HEK293 (cell line): ENCODE results near the gene MUSK.

Experiments used
- CTCF ChIA-PET: fragments of 350-600 bp; formaldehyde crosslinking; extraction: SDS; loops from one replicate; lab custom pipeline; 2021; ENCODE audit warnings: antibody characterized with exemption; lab: Yijun Ruan, JAX
- POLR2A ChIA-PET: fragments of 300-600 bp; formaldehyde crosslinking; extraction: SDS; loops from one replicate; lab custom pipeline; 2020; ENCODE audit warnings: antibody characterized with exemption, inconsistent platforms; lab: Yijun Ruan, JAX
- H3K27ac ChIP-seq: fragments of 200-500 bp; sonication (Bioruptor generic); 2 replicates; pipeline ENCODE4 v1.5.1; 2014; ENCODE audit warnings: low read depth, low read length, control low read depth, inconsistent platforms; ENCODE audit errors: extremely low read depth
- H3K36me3 ChIP-seq, 2 experiments: fragments of 200-500 bp in 1 of 2; sonication (Bioruptor generic) in 1 of 2; 1 replicate in 1 of 2; 2 replicates in 1 of 2; pipeline ENCODE4 v1.5.1; 2014 to 2017; ENCODE audit warnings: inconsistent platforms in 2 of 2, low read length in 2 of 2; ENCODE audit not compliant: control insufficient read depth in 2 of 2, insufficient read depth in 1 of 2
- H3K4me1 ChIP-seq: fragments of 200-500 bp; sonication (Bioruptor generic); 2 replicates; pipeline ENCODE4 v1.5.1; 2014; ENCODE audit warnings: mild to moderate bottlenecking, low read length, inconsistent platforms; ENCODE audit not compliant: control insufficient read depth, insufficient read depth
- H3K4me3 ChIP-seq: 2 replicates; pipeline ENCODE4 v1.5.1; 2011; ENCODE audit warnings: low read depth, mild to moderate bottlenecking, control low read depth, low read length, moderate library complexity
- H3K9me3 ChIP-seq: fragments of 200-500 bp; sonication (Bioruptor generic); 2 replicates; pipeline ENCODE4 v1.5.1; 2014; ENCODE audit warnings: low read depth, low read length, inconsistent platforms; ENCODE audit not compliant: control insufficient read depth, insufficient read depth
- GFI1B ChIP-seq: fragments of 450-650 bp; formaldehyde crosslinking; IDR thresholded peaks from 2 replicates; pipeline ENCODE4 v1.5.1; 2016; ENCODE audit warnings: missing biosample characterization, missing genetic modification characterization
- GLIS2 ChIP-seq: fragments of 450-650 bp; formaldehyde crosslinking; IDR thresholded peaks from 2 replicates; pipeline ENCODE4 v1.5.1; 2016; ENCODE audit warnings: missing biosample characterization, missing genetic modification characterization
- REPIN1 ChIP-seq: fragments of 450-650 bp; formaldehyde crosslinking; IDR thresholded peaks from 2 replicates; pipeline ENCODE4 v1.5.1; 2017; ENCODE audit warnings: missing biosample characterization, missing genetic modification characterization, low read depth
- SCRT2 ChIP-seq: fragments of 450-650 bp; formaldehyde crosslinking; IDR thresholded peaks from 2 replicates; pipeline ENCODE4 v1.5.1; 2016; ENCODE audit warnings: missing biosample characterization, missing genetic modification characterization
- WT1 ChIP-seq: fragments of 450-650 bp; formaldehyde crosslinking; IDR thresholded peaks from 2 replicates; pipeline ENCODE4 v1.5.1; 2016; ENCODE audit warnings: missing biosample characterization, missing genetic modification characterization
- ZBTB21 ChIP-seq: fragments of 450-650 bp; formaldehyde crosslinking; IDR thresholded peaks from 2 replicates; pipeline ENCODE4 v1.5.1; 2017; ENCODE audit warnings: missing biosample characterization, missing genetic modification characterization
- ZBTB48 ChIP-seq: fragments of 450-650 bp; formaldehyde crosslinking; IDR thresholded peaks from 2 replicates; pipeline ENCODE4 v1.5.1; 2016; ENCODE audit warnings: missing biosample characterization, missing genetic modification characterization
- ZNF148 ChIP-seq: fragments of 450-650 bp; formaldehyde crosslinking; IDR thresholded peaks from 2 replicates; pipeline ENCODE4 v1.5.0; 2017; ENCODE audit warnings: missing biosample characterization, missing genetic modification characterization, borderline replicate concordance
- ZNF175 ChIP-seq: fragments of 450-650 bp; formaldehyde crosslinking; IDR thresholded peaks from 2 replicates; pipeline ENCODE4 v1.5.1; 2016; ENCODE audit warnings: missing biosample characterization, missing genetic modification characterization
- ZNF184 ChIP-seq: fragments of 450-650 bp; IDR thresholded peaks from 2 replicates; pipeline ENCODE4 v1.5.1; 2018; ENCODE audit warnings: missing biosample characterization, mild to moderate bottlenecking, missing genetic modification characterization
- ZNF19 ChIP-seq: fragments of 450-650 bp; formaldehyde crosslinking; IDR thresholded peaks from 2 replicates; pipeline ENCODE4; 2016; ENCODE audit warnings: missing biosample characterization, missing genetic modification characterization, low read depth
- ZNF221 ChIP-seq: fragments of 450-650 bp; formaldehyde crosslinking; IDR thresholded peaks from 2 replicates; pipeline ENCODE4 v1.5.1; 2017; ENCODE audit warnings: missing biosample characterization, missing genetic modification characterization, borderline replicate concordance
- ZNF24 ChIP-seq: fragments of 450-650 bp; formaldehyde crosslinking; IDR thresholded peaks from 2 replicates; pipeline ENCODE4 v1.5.1; 2016; ENCODE audit warnings: missing biosample characterization, missing genetic modification characterization
- ZNF266 ChIP-seq: fragments of 450-650 bp; formaldehyde crosslinking; IDR thresholded peaks from 2 replicates; pipeline ENCODE4 v1.5.1; 2016; ENCODE audit warnings: missing biosample characterization, missing genetic modification characterization, low read depth
- ZNF513 ChIP-seq: fragments of 450-650 bp; IDR thresholded peaks from 2 replicates; pipeline ENCODE4 v1.5.1; 2018; ENCODE audit warnings: missing biosample characterization, missing genetic modification characterization
- ZNF580 ChIP-seq: fragments of 450-650 bp; formaldehyde crosslinking; IDR thresholded peaks from 2 replicates; pipeline ENCODE4 v1.5.1; 2016; ENCODE audit warnings: missing biosample characterization, missing genetic modification characterization
- ZNF747 ChIP-seq: fragments of 450-650 bp; formaldehyde crosslinking; IDR thresholded peaks from 2 replicates; pipeline ENCODE4 v1.5.1; 2016; ENCODE audit warnings: missing biosample characterization, missing genetic modification characterization
- ZNF76 ChIP-seq: fragments of 450-650 bp; formaldehyde crosslinking; IDR thresholded peaks from 2 replicates; pipeline ENCODE4; 2016; ENCODE audit warnings: low read depth, missing biosample characterization, missing genetic modification characterization, borderline replicate concordance
- ZNF768 ChIP-seq: fragments of 450-650 bp; formaldehyde crosslinking; IDR thresholded peaks from 2 replicates; pipeline ENCODE4 v1.5.1; 2018; ENCODE audit warnings: missing biosample characterization, mild to moderate bottlenecking, missing genetic modification characterization
- ZSCAN18 ChIP-seq: fragments of 450-650 bp; formaldehyde crosslinking; IDR thresholded peaks from 2 replicates; pipeline ENCODE4 v1.5.1; 2016; ENCODE audit warnings: missing biosample characterization, missing genetic modification characterization
- ZSCAN4 ChIP-seq: fragments of 450-650 bp; formaldehyde crosslinking; IDR thresholded peaks from 2 replicates; pipeline ENCODE4 v1.5.1; 2017; ENCODE audit warnings: missing biosample characterization, missing genetic modification characterization

Gene MUSK

GRCh38 chr9:110659891-110660541 lies 8.6 kb upstream of the MUSK start:
- no peak for TF ChIP-seq ZNF24 (tag by site-specific recombination)
- TF ChIP-seq WT1: no peak
- TF ChIP-seq ZSCAN18: no peak
- no peak for TF ChIP-seq ZNF184 (tag by site-specific recombination)
- no peak for TF ChIP-seq ZNF221 (tag by site-specific recombination)
- no peak for TF ChIP-seq ZNF747 (tag by site-specific recombination)
- Histone ChIP-seq H3K4me3 (no peak overlapping the region), H3K9me3 (no peaks in the 10 kb centered on the region), H3K36me3 (no peaks in the 10 kb centered on the region), H3K27ac (no peak overlapping the region), H3K4me1 (no peaks in the 10 kb centered on the region)
- ChIA-PET POLR2A (no interaction called here), CTCF (interaction anchor here (0.9 to 1.3 kb wide), 2 partner anchors 23 to 37 kb away, joined by 3 read pairs; no protein-coding TSS in a partner anchor)

GRCh38 chr9:110669433-110669832 lies 842 bp downstream of the MUSK start:
- H3K4me1 ChIP-seq: no peaks in the 10 kb centered on the region
- H3K9me3 ChIP-seq: no peaks in the 10 kb centered on the region
- ChIA-PET POLR2A (no interaction called here), CTCF (no interaction called here)
- TF ChIP-seq SCRT2 (tag by site-specific recombination) (peak; percentile 61; the same call in 1 of the 2 replicates), ZNF768 (tag by site-specific recombination) (no peak)
- TF ChIP-seq, all 188 proteins: peak for 1
- H3K4me3 ChIP-seq: no peak overlapping the region
- no peak overlapping the region for H3K27ac ChIP-seq
- H3K36me3 ChIP-seq: no peaks in the 10 kb centered on the region

GRCh38 chr9:110671849-110672248 lies 3.3 kb downstream of the MUSK start:
- no peaks in the 10 kb centered on the region for H3K4me1 ChIP-seq
- H3K9me3 ChIP-seq: no peaks in the 10 kb centered on the region
- no peaks in the 10 kb centered on the region for H3K36me3 ChIP-seq
- no peak overlapping the region for H3K27ac ChIP-seq
- CTCF ChIA-PET: no interaction called here
- no peak overlapping the region for H3K4me3 ChIP-seq
- POLR2A ChIA-PET: no interaction called here
- TF ChIP-seq ZBTB21 (tag by site-specific recombination): no peak
- no peak for TF ChIP-seq GFI1B
- no peak for TF ChIP-seq ZNF513 (tag by site-specific recombination)
- no peak for TF ChIP-seq ZNF148
- TF ChIP-seq ZNF76 (tag by site-specific recombination): no peak
- no peak for TF ChIP-seq ZSCAN4
- no peak for TF ChIP-seq ZNF580 (tag by site-specific recombination)
- TF ChIP-seq REPIN1 (tag by site-specific recombination): no peak
- no peak for TF ChIP-seq SCRT2 (tag by site-specific recombination)
- TF ChIP-seq WT1: no peak
- TF ChIP-seq ZNF175 (tag by site-specific recombination): no peak
- TF ChIP-seq ZNF19 (tag by site-specific recombination): no peak
- TF ChIP-seq GLIS2 (tag by site-specific recombination): no peak
- TF ChIP-seq ZBTB48 (tag by site-specific recombination): no peak
- no peak for TF ChIP-seq ZNF266
